GM19324 (cell line): ENCODE results near the gene ADAMTS7.
"Not testable (repeated sequence)": the region's sequence is repeated elsewhere in the genome, so short reads cannot be mapped to it uniquely, and the experiment has no call there.

Experiments
- ATAC-seq: cut with Tn5 transposase; IDR thresholded peaks from one replicate; pipeline ENCODE4 v1.9.1; 2021; ENCODE audit warnings: mild to moderate bottlenecking, moderate library complexity; ENCODE audit not compliant: unreplicated experiment, low FRiP score

ADAMTS7 gene

DNA sequence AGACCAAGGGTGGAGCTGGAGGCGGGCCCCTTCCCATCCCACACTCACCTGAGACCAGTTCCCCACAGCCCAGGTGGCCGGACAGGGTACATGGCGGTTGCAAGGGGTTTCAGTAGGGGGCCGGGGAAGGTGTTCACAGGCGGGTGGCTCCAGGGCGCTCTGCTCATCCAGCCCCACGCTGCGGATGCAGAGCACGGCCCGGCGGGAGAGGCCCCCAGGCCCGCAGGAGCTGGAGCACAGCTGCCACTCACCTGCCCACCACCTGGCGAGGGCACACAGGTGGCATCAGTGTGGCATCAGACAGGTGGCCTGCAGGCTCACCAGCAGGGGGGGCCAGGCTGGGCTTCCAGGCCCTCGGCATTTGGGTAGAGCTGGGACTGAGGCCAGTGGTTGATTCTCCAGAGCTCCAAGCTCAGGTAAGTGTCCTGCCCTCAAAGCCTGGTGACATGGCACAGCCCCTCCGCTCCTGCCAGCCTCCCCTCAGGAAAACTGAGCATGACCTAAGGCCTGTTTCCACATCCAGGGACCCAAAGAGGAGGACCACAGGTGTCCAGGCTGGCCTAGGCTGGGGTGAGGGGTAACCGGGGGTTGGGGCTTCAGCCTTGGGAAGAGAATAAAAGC, 43.8 kb downstream of the ADAMTS7 start:
- ATAC-seq: no peak

DNA sequence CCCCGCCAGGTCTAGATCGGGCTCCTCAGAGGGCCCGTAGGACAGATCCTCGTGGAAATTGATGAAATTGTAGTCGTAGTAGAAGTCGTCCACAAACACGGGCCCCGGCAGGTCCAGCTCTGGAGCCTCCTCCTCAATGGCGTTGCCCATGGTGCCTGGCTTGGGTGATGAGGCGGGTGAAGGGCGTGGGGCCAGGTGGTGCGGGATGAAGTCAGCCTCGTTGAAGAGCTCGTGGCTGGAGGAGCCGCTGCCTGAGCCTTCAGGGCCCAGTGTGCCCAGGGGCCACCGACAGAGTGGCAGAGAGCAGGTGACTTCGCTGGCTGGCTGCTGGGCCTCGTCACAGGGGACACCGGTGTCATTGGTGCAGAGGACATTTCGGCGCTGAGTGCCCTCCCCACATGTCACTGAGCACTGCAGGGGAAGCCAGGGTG, 44.6 kb downstream of the ADAMTS7 start:
- not testable (repeated sequence) for ATAC-seq

DNA sequence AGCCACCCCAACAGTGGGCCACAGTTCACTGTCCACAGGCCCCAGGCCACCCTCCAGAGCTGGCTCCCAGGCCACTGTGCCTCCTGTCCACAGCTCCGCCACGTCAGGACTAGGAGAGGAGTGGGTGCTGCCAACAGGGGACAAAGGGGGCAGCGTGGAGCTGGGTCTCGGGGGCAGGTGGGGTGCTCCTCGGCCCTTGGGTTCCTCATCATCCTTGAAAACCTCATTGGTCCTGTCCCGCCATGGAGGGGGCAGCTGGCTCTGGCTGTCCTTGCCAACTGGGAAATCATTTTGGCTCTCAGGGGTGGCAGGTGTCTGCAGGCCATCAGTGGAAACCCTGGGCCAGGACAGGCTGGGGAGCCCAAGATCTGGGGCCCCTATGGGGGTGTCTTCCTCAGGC, 45.2 kb downstream of the ADAMTS7 start:
- ATAC-seq: no peak

DNA sequence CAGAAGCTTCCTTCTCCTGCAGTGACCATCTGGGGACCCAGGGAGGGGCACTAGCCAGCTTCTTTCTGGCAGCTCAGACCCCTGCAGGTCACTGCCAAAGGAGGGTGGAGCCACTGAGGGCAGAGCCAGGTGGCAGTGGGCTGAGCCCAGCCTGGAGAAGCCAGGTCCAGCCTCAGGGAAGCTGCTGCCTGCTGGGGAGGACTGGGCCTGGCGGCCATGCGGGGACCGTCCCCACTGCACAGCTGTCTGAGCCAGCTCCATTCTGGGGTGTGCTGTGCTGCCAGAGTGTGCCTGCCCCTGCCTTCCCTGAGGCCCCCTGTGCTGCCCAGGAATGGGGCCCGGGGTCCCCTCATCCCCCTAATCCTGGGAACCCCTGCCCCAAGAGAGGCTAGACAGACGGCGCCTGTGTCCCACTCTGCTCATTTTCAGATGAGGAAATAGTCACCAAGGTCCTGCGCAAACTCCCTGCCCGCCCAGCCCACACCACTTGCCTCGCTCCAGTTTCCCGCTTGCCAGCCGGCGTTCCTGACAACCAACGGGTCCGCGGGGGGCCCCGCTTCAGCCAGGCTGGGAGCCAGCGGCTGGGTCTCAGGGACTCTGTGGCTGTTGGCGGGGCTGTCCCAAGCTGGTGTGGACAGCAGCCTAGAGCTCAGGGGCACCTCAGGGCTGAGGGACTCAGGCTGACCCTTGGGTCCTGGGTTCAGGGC, 46.0 kb downstream of the ADAMTS7 start:
- ATAC-seq: not testable (repeated sequence)

DNA sequence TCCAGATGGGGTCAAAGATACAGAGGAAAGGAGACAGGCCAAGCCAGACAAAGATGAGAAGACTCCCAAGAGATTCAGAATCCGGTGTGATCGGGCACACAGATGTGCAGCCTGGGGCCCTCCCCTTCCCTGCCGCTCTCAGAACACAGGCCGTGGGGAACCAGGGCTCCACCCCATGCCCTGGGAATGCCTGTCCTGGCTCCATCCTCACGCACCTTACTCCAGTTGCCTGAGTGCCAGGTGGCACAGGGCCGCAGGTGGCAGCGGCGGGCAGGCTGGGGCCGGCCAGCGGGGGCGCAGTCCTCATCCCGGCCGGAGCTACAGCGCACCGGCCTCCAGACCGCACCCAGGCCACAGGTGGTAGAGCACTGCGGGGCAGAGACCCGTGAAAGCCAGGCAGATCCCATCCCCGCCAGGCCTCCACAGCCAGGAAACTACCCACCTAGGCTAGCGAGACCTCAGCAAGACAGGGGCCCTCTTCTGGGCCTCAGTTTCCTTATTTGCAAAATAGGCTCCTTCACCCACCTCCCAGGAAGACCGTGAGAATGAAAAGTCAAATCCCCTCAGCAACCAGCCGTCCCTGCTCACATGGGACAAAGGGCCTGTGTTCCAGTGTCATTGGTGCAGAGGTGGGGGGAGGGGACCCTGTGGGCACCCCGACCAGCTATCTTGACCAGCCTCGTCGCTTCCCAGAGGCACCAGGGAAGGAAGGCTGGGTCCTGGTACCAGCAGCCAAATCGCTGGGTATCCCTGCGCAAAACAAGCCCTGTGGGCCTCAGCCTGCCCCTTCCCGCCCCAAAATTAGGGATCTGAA, 46.7 kb downstream of the ADAMTS7 start:
- ATAC-seq: not testable (repeated sequence)

DNA sequence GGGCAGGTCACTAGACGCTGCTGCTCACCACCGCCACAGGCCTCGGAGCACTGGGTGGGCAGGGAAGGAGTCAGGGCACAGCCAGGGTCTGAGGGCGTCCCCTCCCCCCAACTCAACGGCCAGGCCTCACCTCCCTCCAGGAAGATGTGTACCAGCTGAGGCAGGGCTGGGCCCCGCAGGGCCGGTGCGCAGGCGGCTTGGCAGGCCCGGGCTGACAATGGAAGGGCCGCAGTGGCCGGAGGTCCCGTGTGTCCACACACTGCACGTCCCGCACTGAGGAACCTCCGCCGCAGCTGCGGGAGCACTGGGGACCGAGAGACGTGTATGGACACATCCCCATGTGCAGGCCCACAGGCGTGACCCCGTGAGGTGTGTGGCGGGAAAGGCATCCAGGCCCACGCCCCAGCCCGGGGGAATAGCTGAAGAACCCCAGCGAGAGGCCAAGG, 47.4 kb downstream of the ADAMTS7 start:
- no peak for ATAC-seq

DNA sequence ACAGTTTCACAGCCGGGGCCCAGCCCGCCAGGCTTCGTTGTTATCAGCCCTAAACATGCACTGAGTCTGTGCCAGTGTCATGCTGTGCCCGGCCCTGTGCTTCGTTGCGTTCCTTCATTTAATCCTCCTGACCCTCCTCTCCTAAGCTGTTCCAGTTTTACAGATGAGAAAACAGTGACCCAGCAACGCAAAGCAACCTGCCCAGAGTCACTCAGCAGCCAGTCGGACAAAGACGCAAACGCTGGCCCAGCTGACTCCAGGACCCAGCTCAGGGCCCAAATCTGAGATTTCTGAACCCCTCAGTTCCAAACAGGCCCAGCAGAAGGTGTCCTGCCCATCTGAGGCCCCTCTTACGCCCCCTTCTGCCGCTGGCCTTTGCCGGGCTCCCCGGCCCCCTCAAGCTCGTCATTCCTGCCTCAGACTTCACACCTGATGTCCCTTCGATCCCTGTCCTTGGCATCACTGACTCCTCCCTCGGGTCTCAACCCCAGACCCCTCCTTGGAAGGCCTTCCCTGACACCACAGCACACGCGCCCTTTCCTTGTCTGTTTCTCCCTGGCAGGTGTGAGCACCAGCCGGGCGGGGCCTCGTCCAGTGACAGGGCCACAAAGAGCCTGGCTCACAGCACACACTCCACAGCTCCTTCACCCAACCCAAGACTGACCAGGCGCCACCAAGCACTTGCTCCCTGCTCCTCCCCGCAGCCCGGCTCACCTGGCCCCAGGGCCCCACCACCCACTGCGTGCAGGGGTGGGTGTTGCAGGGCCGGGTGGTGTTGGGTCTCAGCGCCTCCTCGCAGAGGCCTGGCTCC, 48.1 kb downstream of the ADAMTS7 start:
- no peak for ATAC-seq

DNA sequence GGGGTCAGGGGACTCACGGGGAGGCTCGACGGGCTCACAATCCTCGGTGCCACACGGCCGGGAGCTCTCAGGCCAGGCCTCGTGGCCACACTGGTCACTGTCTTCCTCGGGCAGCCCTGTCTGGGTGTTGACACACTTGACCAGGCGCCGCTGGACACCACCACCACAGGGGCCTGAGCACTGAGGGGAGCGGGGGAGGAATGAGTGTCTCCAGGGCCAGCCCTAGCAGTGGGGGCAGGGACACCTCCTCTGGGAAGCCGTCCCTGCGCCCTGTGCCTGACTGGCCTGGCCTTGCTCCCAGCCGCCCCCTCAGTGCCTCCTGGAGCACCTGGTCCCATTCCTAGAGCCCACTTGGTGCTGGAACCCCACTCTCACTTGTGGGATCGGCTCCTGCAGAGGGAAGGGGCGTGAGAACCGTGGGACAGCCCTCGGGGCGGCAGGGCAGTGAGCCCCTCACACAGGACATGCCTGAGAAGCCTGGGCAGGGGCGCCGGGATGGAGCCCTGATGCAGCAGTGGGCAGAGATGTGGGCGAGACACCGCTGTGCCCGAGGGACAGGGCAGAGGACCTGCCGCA, 48.8 kb downstream of the ADAMTS7 start:
- not testable (repeated sequence) for ATAC-seq

DNA sequence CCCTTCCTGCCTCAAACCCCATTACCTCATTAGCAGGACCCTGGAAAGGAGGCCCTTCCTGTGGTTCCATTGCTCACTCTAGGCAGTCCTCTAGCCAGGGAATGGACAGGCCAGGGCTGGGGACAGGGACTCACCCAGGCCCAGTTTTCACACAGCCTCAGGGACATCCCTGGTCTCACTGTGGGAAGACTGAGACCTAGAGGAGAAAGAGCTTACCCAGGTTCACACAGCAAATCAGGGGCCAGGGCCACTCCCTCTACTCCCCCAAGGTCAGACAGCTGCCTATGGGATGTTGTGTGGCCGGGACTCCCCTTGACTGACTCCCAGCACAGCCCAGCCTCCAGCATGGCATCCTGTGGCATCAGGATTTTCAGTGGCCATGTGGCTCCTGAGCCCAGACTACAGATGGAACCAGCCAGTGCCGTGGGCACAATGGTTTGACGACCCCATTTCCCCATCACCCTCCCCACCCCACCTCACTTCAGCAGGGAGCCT, 49.3 kb downstream of the ADAMTS7 start:
- ATAC-seq: no peak

DNA sequence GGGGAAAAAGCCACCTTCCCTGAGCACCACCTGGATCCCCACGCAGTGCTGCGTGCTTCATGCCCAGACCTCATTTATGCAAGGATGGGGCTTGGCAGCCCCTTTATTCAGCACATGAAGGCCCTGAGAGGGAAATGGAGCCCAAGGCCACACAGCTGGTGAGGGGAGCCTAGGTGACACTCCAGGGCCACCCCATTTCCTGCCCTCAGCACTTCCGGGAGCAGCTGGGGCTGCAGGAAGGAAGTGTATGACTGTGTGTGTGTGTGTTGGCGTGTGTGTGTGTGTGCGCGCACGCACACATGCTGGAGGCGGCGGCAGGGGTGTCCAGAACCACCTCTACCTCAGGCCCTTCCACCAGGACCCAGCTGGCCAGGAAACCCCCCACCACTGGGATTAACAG, 49.8 kb downstream of the ADAMTS7 start:
- not testable (repeated sequence) for ATAC-seq

DNA sequence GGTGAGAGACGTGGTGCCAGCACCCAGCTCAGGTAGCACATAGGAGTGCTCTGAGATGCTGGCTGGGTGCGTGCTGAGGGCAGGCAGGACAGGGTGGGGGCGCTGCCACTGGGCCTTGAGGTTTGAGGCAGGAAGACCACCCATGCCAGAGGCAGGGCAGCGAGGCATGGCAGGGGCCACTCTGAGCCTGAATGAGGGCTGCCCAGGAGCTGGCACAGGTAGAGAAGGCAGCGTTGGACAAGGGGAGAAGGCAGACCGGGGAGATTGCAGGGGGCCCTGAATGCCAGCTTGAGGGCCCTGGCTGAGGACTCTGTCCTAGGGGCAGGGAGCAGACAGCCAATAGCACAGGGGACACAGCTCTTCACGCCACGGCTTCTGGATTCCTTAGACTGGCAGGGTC, 50.2 kb downstream of the ADAMTS7 start:
- no peak for ATAC-seq

DNA sequence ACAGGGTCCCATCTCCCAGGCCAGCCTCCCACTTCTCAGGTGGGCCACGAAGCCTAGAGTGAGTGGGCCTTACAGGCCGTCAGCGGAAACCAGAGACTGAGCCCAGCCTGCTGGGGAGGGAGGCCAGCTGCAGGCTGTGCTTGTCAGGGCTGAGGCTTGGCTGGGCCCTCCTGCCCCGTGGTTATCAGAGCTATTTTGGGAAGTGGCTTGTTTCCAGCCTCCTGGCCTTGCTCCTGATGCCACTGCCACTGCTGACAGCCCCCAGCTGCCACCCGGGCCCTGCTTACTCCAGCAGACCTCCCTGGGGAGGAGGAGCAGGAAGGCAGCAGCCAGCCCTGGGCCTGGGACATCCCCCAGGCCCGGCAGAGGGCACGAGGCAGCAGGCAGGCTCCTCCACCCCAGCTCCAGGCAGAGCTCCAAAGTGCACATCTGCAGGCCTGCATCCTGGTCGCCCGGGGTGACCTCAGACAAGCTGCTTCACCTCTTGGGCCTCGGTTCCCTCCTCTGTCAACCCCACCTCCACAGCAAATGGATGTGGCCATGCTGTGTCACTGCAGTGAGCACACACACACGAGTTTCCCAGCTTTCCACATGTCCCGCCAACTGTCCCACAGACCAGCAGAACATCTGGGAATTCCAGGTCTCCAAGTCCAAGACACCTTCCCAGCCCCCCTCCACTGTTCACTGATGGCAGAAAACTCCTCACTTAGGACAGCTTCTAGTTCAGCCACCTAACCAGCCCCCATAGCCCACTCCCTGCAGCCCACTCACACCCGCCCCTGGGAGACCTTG, 51.0 kb downstream of the ADAMTS7 start:
- not testable (repeated sequence) for ATAC-seq

DNA sequence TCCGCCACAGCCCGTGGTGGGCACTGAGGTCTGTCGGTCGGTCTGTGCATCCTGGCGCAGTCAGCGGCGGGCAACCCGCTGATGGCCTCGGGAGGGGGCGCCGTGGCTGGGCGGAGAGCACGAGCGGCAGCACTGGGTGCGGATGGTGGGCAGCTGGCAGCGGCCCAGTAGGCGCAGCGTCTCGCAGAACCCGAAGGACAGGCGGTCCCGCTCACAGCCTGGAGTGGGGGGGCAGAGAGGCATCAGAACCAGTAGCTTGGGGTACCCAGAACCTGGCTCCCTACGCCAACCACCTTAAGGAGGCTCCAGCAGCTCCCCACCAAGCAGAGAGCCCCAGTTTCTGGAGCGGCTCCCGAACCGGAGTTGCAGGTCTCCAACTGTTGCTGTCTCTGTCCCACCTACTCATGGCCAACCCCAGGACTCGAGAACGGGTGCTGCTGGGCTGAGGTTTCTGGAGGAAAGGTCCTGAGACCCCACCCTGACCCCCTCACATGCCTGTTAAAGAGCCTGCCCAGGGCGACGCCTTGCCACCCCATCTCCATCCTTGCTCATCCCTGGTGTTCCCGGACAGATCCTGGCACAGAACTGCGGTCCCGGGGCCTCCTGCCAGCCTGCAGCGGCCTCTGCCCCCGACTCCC, 51.8 kb downstream of the ADAMTS7 start:
- not testable (repeated sequence) for ATAC-seq

DNA sequence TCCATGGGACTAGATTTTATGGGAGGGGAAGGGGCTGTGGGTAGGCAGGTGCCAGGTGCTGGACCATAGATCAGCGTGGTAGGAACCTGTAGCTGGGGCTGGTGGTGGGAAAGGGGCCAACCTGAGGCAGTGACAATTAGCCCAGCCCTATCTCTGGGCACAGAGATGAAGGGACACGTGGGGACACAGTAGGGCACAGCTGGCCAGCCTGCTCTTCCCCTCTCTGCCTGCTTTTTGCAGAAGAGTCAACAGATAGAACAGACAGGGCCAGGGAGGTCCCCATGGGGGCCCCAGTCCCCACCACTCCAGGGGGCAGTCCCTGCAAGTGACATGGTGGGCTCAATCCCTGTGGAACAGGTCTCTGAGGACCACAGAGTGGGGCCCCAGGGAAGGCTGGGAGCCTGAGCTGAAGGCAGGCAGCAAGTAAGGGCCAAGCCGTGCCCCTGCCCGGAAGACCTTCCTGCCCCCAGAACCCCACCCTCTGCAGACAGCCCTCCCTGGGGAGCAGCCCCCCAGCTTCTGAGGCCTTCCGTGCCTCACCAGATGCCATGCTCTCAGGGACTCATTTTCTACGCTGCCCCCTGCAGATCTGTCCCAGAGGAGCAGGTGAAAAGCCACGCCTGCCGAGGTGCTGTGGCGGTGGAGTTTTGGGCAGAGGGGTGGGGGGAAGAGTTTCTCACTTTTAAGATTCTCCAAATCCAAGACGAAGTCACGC, 52.6 kb downstream of the ADAMTS7 start:
- ATAC-seq: not testable (repeated sequence)

DNA sequence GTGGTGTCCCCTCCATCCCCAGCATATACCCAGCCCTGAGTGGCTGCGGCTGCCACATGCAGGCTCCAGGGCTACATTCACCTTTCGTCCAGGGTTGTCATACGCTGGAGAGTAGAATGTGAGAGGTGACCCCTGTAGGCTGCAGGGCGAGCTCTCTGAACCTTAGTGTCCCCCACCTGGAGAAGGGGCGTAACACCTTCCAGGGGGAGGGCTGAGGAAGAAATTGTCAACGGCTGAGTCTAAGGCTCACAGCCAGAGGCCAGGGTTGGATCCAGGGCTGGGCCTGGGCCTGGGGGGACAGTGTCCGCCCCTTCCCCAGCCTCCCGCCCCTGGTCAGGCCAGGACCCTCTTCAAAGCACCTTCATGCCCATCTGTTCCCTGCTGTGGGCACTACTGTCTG, 53.2 kb downstream of the ADAMTS7 start:
- not testable (repeated sequence) for ATAC-seq

DNA sequence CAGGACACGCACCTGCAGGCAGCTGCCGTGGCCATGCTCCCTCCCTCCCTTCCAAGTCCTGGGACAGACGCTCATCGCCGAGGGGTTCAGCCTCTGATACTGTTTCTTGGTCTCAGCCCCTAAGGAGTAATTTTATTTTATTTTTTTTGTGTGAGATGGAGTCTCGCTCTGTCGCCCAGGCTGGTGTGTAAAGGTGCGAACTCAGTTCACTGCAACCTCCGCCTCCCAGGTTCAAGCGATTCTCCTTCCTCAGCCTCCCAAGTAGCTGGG, 53.7 kb downstream of the ADAMTS7 start:
- ATAC-seq: no peak

DNA sequence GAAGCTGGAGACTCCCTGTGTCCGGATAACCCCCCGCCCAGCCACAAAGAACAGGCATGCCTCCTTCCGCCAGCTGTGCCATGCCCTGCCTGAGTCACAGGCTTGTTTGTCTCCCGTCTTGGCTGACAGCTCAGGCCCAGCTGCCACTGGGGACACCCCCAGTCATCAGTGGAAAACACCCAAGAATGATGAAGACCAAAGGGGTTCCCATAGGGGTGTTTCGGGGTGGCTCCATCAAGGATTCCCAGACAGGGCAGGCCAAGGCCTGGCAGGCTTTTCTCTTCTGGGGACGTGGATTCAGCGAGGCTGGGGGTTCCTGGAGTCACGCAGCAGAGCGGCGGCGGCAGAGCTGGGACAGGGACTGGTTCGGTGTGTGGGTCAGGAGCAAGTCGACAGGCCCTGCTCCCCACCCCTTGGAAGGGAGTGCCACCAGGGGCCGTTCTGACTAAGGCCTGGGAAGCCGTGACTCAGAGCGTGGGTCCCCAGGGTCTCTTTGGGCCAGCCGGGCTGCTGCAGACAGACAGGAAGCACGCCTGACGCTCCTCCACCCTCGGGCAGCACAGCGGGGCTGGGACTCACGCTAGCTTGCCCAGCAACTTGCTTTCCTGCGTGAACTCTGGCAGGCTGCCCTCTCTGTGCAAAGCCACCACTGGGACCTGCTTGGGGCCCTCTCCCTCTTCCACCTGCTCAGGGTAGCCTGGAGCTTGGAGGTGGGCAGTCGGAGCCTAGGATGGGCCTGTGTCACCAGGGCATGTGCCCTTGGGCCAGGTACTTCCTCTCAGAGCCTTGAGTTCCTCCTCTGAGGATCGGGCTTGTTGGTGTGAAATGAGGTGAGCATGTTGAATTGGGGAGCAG, 54.3 kb downstream of the ADAMTS7 start:
- ATAC-seq: peak; percentile 60
